Measurements from ENCODE around the gene SAT1.
"Not testable (repeated sequence)": the region's sequence is repeated elsewhere in the genome, so short reads cannot be mapped to it uniquely, and the experiment has no call there.

The SAT1 gene

DNA sequence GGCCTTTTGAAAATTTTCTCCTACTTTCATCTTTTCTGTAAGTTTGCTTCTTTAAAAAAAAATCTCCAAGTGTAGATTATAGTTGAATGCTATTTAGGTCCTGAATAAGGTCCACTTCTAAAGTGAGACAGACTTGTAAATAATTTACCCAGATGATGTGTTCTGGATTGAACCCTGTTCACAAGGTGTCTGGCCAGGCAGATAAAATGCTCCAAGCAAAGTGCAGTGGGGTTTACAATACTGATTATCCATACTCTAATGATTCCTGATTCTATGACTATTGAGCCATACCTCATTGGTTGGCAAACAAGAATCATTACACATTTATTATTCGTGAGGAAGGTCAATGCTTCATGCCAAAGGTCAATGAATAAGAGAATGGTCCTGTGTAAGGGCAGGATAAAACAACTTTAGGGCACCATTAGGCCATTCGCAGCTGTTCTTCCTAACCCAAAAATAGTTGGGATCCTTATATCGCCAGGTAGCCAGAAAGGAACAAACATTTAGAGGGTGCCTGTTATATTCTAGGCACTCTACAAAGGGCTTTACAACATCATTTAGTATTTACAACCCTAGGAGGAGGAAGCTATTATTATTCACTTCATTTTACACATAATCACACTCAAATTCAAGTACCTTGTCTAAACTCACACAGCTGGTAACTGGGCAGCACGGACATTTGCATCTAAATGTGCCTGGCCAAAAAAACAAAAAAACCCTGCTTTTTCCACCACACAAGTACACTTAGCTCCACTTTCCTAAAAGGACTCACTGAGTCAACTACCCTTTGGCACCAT, 18.6 kb upstream of the SAT1 start:
- H3K4me3 ChIP-seq (ENCODE audit: low read depth, low read length): no peak overlapping the region
- DNase-seq (ENCODE audit: low read depth): no peak
- no peak for TF ChIP-seq CTCF (IDR thresholded peaks at IDR 0.05; ENCODE audit: low read depth, low read length, missing control alignments)

- TF ChIP-seq CTCF (IDR thresholded peaks at IDR 0.05; ENCODE audit: low read depth, low read length, missing control alignments): no peak
- no peak overlapping the region for H3K4me3 ChIP-seq (ENCODE audit: low read depth, low read length)
- DNase-seq (ENCODE audit: low read depth): no peak
Observed at GRCh38 chrX:23765449-23765848, 17.5 kb upstream of the SAT1 start.

- H3K4me3 ChIP-seq (ENCODE audit: low read depth, low read length): no peak overlapping the region
- TF ChIP-seq CTCF (IDR thresholded peaks at IDR 0.05; ENCODE audit: low read depth, low read length, missing control alignments): no peak
- no peak for DNase-seq (ENCODE audit: low read depth)
Observed at GRCh38 chrX:23765868-23766267, 17.1 kb upstream of the SAT1 start.

DNA sequence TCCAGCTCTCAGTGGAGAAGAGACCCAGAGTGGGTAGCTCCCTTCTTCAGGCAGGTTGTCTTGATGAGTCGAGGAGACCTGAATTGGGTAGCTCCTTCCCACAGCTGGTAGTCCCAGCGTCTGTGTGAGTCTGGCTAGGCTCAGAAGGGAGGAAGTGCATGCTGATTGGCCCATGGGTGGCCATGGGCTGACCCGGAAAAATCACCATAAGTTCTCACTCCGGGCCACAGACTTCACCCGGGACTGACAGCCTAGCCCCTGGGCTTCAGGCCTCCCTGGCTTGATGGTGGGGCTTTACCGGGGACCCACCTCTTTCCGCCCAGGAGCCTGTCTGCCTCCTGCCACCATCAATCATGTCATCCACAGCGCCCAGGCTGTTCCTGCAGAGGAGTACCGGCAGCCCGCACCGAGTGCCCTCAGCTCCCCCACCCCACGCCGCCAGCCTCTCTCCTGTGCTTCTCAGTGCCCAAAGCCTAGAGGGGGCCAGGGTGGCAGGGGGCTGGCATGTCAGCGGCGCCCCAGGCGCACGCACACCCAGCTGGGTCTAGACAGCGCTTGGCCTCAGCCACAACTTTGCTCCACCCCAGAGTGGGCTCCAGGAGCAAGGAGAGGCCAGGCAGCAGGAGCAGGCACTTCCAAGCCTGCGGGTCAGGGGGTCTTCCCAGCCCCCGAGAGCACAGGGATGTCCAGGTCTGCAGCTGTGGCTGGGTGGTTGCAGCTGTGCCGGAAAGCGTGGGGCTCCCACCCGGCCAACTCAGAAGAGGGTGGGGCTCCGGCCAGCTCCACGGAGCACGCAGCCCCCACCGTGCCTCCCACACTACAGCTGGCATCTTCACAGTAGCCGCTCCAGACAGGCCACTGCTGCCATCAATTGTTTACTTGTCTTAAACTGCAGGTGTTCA, 16.1 kb upstream of the SAT1 start:
- DNase-seq (ENCODE audit: low read depth): no peak
- TF ChIP-seq CTCF (IDR thresholded peaks at IDR 0.05; ENCODE audit: low read depth, low read length, missing control alignments): no peak

DNA sequence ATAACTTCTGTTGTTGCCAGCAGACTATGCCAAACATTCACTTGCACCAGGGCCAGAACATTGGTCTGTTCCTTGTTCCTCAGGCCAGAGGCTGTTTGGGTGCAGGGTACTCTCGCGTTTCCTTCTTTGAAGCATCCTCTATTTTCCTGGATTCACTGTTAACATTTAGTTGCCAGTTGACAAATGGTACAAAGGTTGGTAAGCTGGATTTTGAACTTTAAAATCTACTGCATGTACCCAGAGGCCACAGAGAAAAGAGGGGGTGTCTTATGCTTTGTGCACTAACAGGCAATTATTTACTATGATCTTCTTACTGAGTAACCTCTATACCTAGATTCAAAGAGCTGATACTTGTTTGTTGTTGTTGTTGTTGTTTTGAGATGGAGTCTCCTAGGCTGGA, 12.8 kb upstream of the SAT1 start:
- no peak for TF ChIP-seq CTCF (IDR thresholded peaks at IDR 0.05; ENCODE audit: low read depth, low read length, missing control alignments)
- no peak overlapping the region for H3K4me3 ChIP-seq (ENCODE audit: low read depth, low read length)
- no peak for DNase-seq (ENCODE audit: low read depth)

More for the DNA sequence above, 16.1 kb upstream of the SAT1 start:
- H3K4me3 ChIP-seq (ENCODE audit: low read depth, low read length): peak overlapping the region; percentile 23

- not testable (repeated sequence) for H3K4me3 ChIP-seq (ENCODE audit: low read depth, low read length); DNase-seq (ENCODE audit: low read depth)
Observed at GRCh38 chrX:23771086-23771485, 11.9 kb upstream of the SAT1 start.

DNA sequence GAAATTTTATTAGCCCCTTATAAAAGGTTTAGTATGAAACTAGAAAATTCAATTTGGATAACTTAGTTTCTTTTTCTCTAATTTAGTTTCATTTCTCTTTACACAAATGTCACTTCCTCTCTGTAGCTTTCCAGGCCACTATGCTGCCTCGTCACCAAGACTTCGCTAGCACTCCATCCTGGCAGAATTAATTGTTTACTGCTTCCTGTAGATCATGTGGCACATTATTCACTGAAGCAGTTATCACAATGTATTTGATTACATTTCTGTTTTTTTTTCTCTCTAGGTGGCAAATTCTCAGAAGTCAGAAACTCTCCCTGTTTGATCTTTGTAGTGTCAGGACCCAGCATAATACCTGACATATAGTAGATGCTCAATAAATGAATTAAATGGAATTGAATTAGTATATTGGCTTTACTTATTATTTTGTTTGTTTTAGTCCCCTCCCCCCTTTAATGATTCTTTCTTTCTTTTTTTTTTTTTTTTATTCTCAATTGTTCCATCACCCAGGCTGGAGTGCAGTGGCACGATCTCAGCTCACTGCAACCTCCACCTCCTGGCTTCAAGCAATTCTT, 9.3 kb upstream of the SAT1 start:
- no peak for DNase-seq (ENCODE audit: low read depth)
- TF ChIP-seq CTCF (IDR thresholded peaks at IDR 0.05; ENCODE audit: low read depth, low read length, missing control alignments): no peak
- H3K4me3 ChIP-seq (ENCODE audit: low read depth, low read length): no peak overlapping the region

All from GM12864 (cell line).